Stimulated activated CD4-positive, alpha-beta T cell treated with anti-CD3 and anti-CD28 coated beads, Interleukin-15, amount 100 ng/mL, for 1 hour (primary cell): ENCODE measurements around the gene DACH1.
"Not testable (repeated sequence)": the region's sequence is repeated elsewhere in the genome, so short reads cannot be mapped to it uniquely, and the experiment has no call there.

Source experiments
- DNase-seq, 2 donors: peaks; one replicate each; pipeline ENCODE4 v3.0.0-alpha.2; 2020; ENCODE audit warnings: low read depth in 1 of 2, low spot score in 1 of 2

The DACH1 gene

GRCh38 chr13:71785361-71785760 is 81.6 kb downstream of the DACH1 start:
- DNase-seq = no peak

- no peak for DNase-seq
Measured at GRCh38 chr13:71780546-71780945, 86.5 kb downstream of the DACH1 start.

- not testable (repeated sequence) for DNase-seq
Measured at GRCh38 chr13:71778998-71779397, 88.0 kb downstream of the DACH1 start.

GRCh38 chr13:71775966-71776365 is 91.0 kb downstream of the DACH1 start:
- no peak for DNase-seq

- DNase-seq = no peak
Measured at GRCh38 chr13:71774863-71775262, 92.1 kb downstream of the DACH1 start.

GRCh38 chr13:71773531-71773930 is 93.5 kb downstream of the DACH1 start:
- DNase-seq = no peak

GRCh38 chr13:71772361-71772760 is 94.6 kb downstream of the DACH1 start:
- no peak for DNase-seq

- DNase-seq = no peak
Measured at GRCh38 chr13:71771144-71771543, 95.9 kb downstream of the DACH1 start.

GRCh38 chr13:71770710-71771109 is 96.3 kb downstream of the DACH1 start:
- DNase-seq = no peak

- DNase-seq = no peak
Measured at GRCh38 chr13:71768881-71769280, 98.1 kb downstream of the DACH1 start.

- no peak for DNase-seq
Measured at GRCh38 chr13:71759651-71760511, 107.1 kb downstream of the DACH1 start.

- DNase-seq = no peak
Measured at GRCh38 chr13:71758828-71759227, 108.2 kb downstream of the DACH1 start.

GRCh38 chr13:71754407-71754974 is 112.5 kb downstream of the DACH1 start:
- no peak for DNase-seq

GRCh38 chr13:71752775-71753513 is 114.1 kb downstream of the DACH1 start:
- DNase-seq = no peak

- DNase-seq = no peak
Measured at GRCh38 chr13:71751073-71751472, 115.9 kb downstream of the DACH1 start.

GRCh38 chr13:71730267-71730666 is 136.7 kb downstream of the DACH1 start:
- DNase-seq = no peak

GRCh38 chr13:71729441-71729840 is 137.6 kb downstream of the DACH1 start:
- DNase-seq = no peak

- DNase-seq = no peak
Measured at GRCh38 chr13:71727662-71728061, 139.3 kb downstream of the DACH1 start.

- no peak for DNase-seq
Measured at GRCh38 chr13:71727042-71727441, 140.0 kb downstream of the DACH1 start.

- no peak for DNase-seq
Measured at GRCh38 chr13:71722206-71722605, 144.8 kb downstream of the DACH1 start.

GRCh38 chr13:71721104-71721503 is 145.9 kb downstream of the DACH1 start:
- DNase-seq = no peak

GRCh38 chr13:71718931-71719330 is 148.1 kb downstream of the DACH1 start:
- DNase-seq = no peak
